H9 (cell line): ENCODE results near the gene AK8. TPM values are rescaled to one million over a fixed set of nuclear protein-coding genes. Genes with fewer than 3 reads are reported as not detected.

Experiments
- DNase-seq: peaks from one replicate; pipeline ENCODE4 v3.0.0-alpha.2; 2017
- H2AFZ ChIP-seq: one replicate; pipeline ENCODE4 v1.6.1; 2013; ENCODE audit warnings: mild to moderate bottlenecking, low read length, control low read depth, moderate library complexity
- H2AK5ac ChIP-seq: 2 replicates; pipeline ENCODE4 v1.6.1; 2013; ENCODE audit warnings: low read length, control low read depth, mixed read lengths; ENCODE audit not compliant: insufficient read length
- H2BK120ac ChIP-seq: one replicate; pipeline ENCODE4 v1.6.1; 2013; ENCODE audit warnings: low read depth, mild to moderate bottlenecking, low read length, control low read depth, inconsistent platforms; ENCODE audit not compliant: poor library complexity, severe bottlenecking
- H2BK12ac ChIP-seq: 2 replicates; pipeline ENCODE4 v1.6.1; 2013; ENCODE audit warnings: low read length, control low read depth, mixed read lengths, low read depth; ENCODE audit not compliant: insufficient read length
- H2BK15ac ChIP-seq: 2 replicates; pipeline ENCODE4 v1.6.1; 2013; ENCODE audit warnings: low read depth, low read length, control low read depth
- H2BK20ac ChIP-seq: one replicate; pipeline ENCODE4 v1.6.1; 2013; ENCODE audit warnings: low read depth, mild to moderate bottlenecking, low read length, control low read depth, inconsistent platforms; ENCODE audit not compliant: poor library complexity, severe bottlenecking
- H2BK5ac ChIP-seq: 2 replicates; pipeline ENCODE4 v1.6.1; 2013; ENCODE audit warnings: low read length, control low read depth, mixed read lengths; ENCODE audit not compliant: insufficient read length
- H3K14ac ChIP-seq: 2 replicates; pipeline ENCODE4 v1.6.1; 2013; ENCODE audit warnings: low read length, control low read depth; ENCODE audit not compliant: insufficient read depth
- H3K18ac ChIP-seq: 2 replicates; pipeline ENCODE4 v1.6.1; 2013; ENCODE audit warnings: low read depth, mild to moderate bottlenecking, mixed read lengths, low read length, control low read depth; ENCODE audit not compliant: insufficient read length
- H3K23ac ChIP-seq: 2 replicates; pipeline ENCODE4 v1.6.1; 2013; ENCODE audit warnings: low read length, control low read depth, mixed read lengths, low read depth; ENCODE audit not compliant: insufficient read length
- H3K23me2 ChIP-seq: 2 replicates; pipeline ENCODE4 v1.6.1; 2013; ENCODE audit warnings: low read depth, mild to moderate bottlenecking, mixed read lengths, low read length, control low read depth; ENCODE audit not compliant: insufficient read length, poor library complexity, severe bottlenecking
- H3K27ac ChIP-seq: 2 replicates; pipeline ENCODE4 v1.5.1; 2013; ENCODE audit warnings: low read length, control low read depth, mixed read lengths, low read depth; ENCODE audit not compliant: insufficient read length
- H3K27me3 ChIP-seq: 2 replicates; pipeline ENCODE4 v1.6.1; 2013; ENCODE audit warnings: low read length, control low read depth, inconsistent platforms; ENCODE audit not compliant: insufficient read depth
- H3K4ac ChIP-seq: 2 replicates; pipeline ENCODE4 v1.6.1; 2013; ENCODE audit warnings: low read depth, mild to moderate bottlenecking, control low read depth, inconsistent platforms, low read length, moderate library complexity
- H3K4me1 ChIP-seq: 2 replicates; pipeline ENCODE4 v1.6.1; 2013; ENCODE audit warnings: low read length, control low read depth, inconsistent platforms; ENCODE audit not compliant: insufficient read depth
- H3K4me2 ChIP-seq: 2 replicates; pipeline ENCODE4 v1.6.1; 2013; ENCODE audit warnings: low read length, control low read depth, mixed read lengths; ENCODE audit not compliant: insufficient read length, insufficient read depth
- H3K56ac ChIP-seq: 2 replicates; pipeline ENCODE4 v1.6.1; 2013; ENCODE audit warnings: low read depth, mild to moderate bottlenecking, mixed read lengths, low read length, control low read depth; ENCODE audit not compliant: insufficient read length
- H3K79me1 ChIP-seq: 2 replicates; pipeline ENCODE4 v1.6.1; 2013; ENCODE audit warnings: low read depth, mild to moderate bottlenecking, moderate library complexity, low read length, control low read depth, inconsistent platforms; ENCODE audit not compliant: insufficient read depth, poor library complexity, severe bottlenecking
- H3K79me2 ChIP-seq: 2 replicates; pipeline ENCODE4 v1.6.1; 2013; ENCODE audit warnings: low read length, control low read depth, inconsistent platforms; ENCODE audit not compliant: insufficient read depth
- H3K9ac ChIP-seq: 2 replicates; pipeline ENCODE4 v1.6.1; 2013; ENCODE audit warnings: low read length, control low read depth, mixed read lengths; ENCODE audit not compliant: insufficient read length; ENCODE audit errors: extremely low read depth
- H3K9me3 ChIP-seq: one replicate; pipeline ENCODE4 v1.6.1; 2013; ENCODE audit warnings: low read depth, low read length, inconsistent platforms; ENCODE audit not compliant: control insufficient read depth
- H3T11ph ChIP-seq: one replicate; pipeline ENCODE4 v1.6.1; 2013; ENCODE audit warnings: mild to moderate bottlenecking, low read length, control low read depth, inconsistent platforms
- H4K20me1 ChIP-seq: one replicate; pipeline ENCODE4 v1.6.1; 2013; ENCODE audit not compliant: control insufficient read depth, insufficient read length, insufficient read depth
- H4K5ac ChIP-seq: 2 replicates; pipeline ENCODE4 v1.6.1; 2013; ENCODE audit warnings: low read depth, mild to moderate bottlenecking, mixed read lengths, low read length, control low read depth; ENCODE audit not compliant: insufficient read length
- H4K8ac ChIP-seq: replicated peaks from 2 replicates; pipeline ENCODE4 v1.6.1; 2013; ENCODE audit warnings: low read length, control low read depth, mixed read lengths, low read depth; ENCODE audit not compliant: insufficient read length
- H4K91ac ChIP-seq: 2 replicates; pipeline ENCODE4 v1.6.1; 2013; ENCODE audit warnings: low read depth, mild to moderate bottlenecking, moderate library complexity, mixed read lengths, low read length, control low read depth; ENCODE audit not compliant: insufficient read length
- H3K27ac Mint-ChIP-seq, 3 experiments: 2 replicates in 2 of 3; 3 replicates in 1 of 3; pipeline ENCODE4 v1.8.0; 2020 to 2021; ENCODE audit warnings: mixed read lengths in 3 of 3, mild to moderate bottlenecking in 1 of 3, moderate library complexity in 1 of 3
- H3K27me3 Mint-ChIP-seq: 2 replicates; pipeline ENCODE4 v1.8.0; 2021; ENCODE audit warnings: low read depth, mild to moderate bottlenecking, moderate library complexity, mixed read lengths
- H3K36me3 Mint-ChIP-seq, 3 experiments: 2 replicates in 2 of 3; 3 replicates in 1 of 3; pipeline ENCODE4 v1.8.0; 2020 to 2021; ENCODE audit warnings: low read depth in 3 of 3, mixed read lengths in 3 of 3; ENCODE audit not compliant: insufficient read depth in 1 of 3
- H3K4me1 Mint-ChIP-seq, 2 experiments: 2 replicates each; pipeline ENCODE4 v1.8.0; 2020; ENCODE audit warnings: mixed read lengths in 2 of 2
- H3K4me3 Mint-ChIP-seq, 2 experiments: 2 replicates in 1 of 2; 3 replicates in 1 of 2; pipeline ENCODE4 v1.8.0; 2020 to 2021; ENCODE audit warnings: mild to moderate bottlenecking in 2 of 2, mixed read lengths in 2 of 2, moderate library complexity in 1 of 2
- H3K9me3 Mint-ChIP-seq, 2 experiments: 2 replicates in 1 of 2; 3 replicates in 1 of 2; pipeline ENCODE4 v1.8.0; 2020; ENCODE audit warnings: mild to moderate bottlenecking in 2 of 2, mixed read lengths in 2 of 2, moderate library complexity in 1 of 2
- CTCF ChIP-seq: fragments of 200-600 bp; sonication (generic); conservative IDR thresholded peaks from 3 replicates; pipeline ENCODE4 v1.8.0; 2021; ENCODE audit warnings: antibody characterized with exemption, mild to moderate bottlenecking
- WGBS: extraction: QIAGEN DNeasy Blood & Tissue Kit; methylation state at CpG from one replicate; pipeline ENCODE4 v1.1.7; 2013; ENCODE audit warnings: missing lambda C conversion rate, low lambda C conversion rate, mixed read lengths; ENCODE audit not compliant: insufficient read length; ENCODE audit errors: extremely low coverage; 5-methylcytosine and 5-hydroxymethylcytosine counted together
- total RNA-seq: library from RNA; stranded (reverse); gene quantifications from 2 replicates; pipeline ENCODE4 v1.2.1, GENCODE V29; 2021

AK8 gene
- total RNA-seq, 1 experiment from 2014 or later, result 0.44 TPM

- no CpG with 5 or more reads among the region's 12 CpGs for WGBS
- H3K9me3 Mint-ChIP-seq, result no peaks in the 10 kb centered on the region
- Histone ChIP-seq H3K23me2 (no peaks in the 10 kb centered on the region), H3K79me2 (no peaks in the 10 kb centered on the region), H3T11ph (no peak overlapping the region), H4K5ac (no peak overlapping the region), H2BK5ac (no peak overlapping the region), H3K9me3 (no peaks in the 10 kb centered on the region), H3K18ac (no peak overlapping the region), H3K4me1 (no peaks in the 10 kb centered on the region), H2AK5ac (no peak overlapping the region), H3K27ac (no peak overlapping the region), H2BK12ac (no peak overlapping the region), H3K23ac (no peak overlapping the region), H3K14ac (no peak overlapping the region), H4K20me1 (no peaks in the 10 kb centered on the region), H2AFZ (no peak overlapping the region), H3K9ac (no peak overlapping the region), H2BK20ac (no peak overlapping the region), H3K56ac (no peak overlapping the region), H2BK15ac (no peak overlapping the region), H3K4me2 (no peak overlapping the region), H4K91ac (no peak overlapping the region), H3K4ac (no peak overlapping the region), H3K79me1 (no peaks in the 10 kb centered on the region), H3K27me3 (no peaks in the 10 kb centered on the region), H2BK120ac (no peak overlapping the region), H4K8ac (no peak overlapping the region)
- peaks cover 11% of the 10 kb centered on the region for H3K27me3 Mint-ChIP-seq
- no peak for DNase-seq
- no peak for TF ChIP-seq CTCF
- no peak overlapping the region for H3K4me3 Mint-ChIP-seq
- no peaks in the 10 kb centered on the region for H3K36me3 Mint-ChIP-seq
- H3K4me1 Mint-ChIP-seq, result no peaks in the 10 kb centered on the region
- no peak overlapping the region for H3K27ac Mint-ChIP-seq
These were observed 52.0 kb downstream of the AK8 start for GRCh38 chr9:132826131-132826530.
